Activated CD8-positive, alpha-beta memory T cell treated with anti-CD3 and anti-CD28 coated beads for 4 hours (primary cell): ENCODE results near the gene BPIFB3.
"Not testable (repeated sequence)": the region's sequence is repeated elsewhere in the genome, so short reads cannot be mapped to it uniquely, and the experiment has no call there.

ENCODE experiments used
- DNase-seq, 2 donors: peaks; one replicate each; pipeline ENCODE4 v3.0.0-alpha.2; 2020; ENCODE audit warnings: low read depth in 2 of 2

BPIFB3 gene

GRCh38 chr20:33027769-33028751 is 25.6 kb upstream of the BPIFB3 start:
- no peak for DNase-seq

- no peak for DNase-seq
Measured at GRCh38 chr20:33028875-33029274, 24.8 kb upstream of the BPIFB3 start.

GRCh38 chr20:33030076-33030475 is 23.6 kb upstream of the BPIFB3 start:
- no peak for DNase-seq

GRCh38 chr20:33030569-33030968 is 23.1 kb upstream of the BPIFB3 start:
- DNase-seq, result no peak

GRCh38 chr20:33031531-33031930 is 22.2 kb upstream of the BPIFB3 start, which contains the start of gene BPIFB6:
TSS of gene BPIFB6 (plus strand) at chr20:33031648. CDS start at chr20:33031648, 0 bp downstream.
- no peak for DNase-seq

- no peak for DNase-seq
Measured at GRCh38 chr20:33032555-33032954, 21.1 kb upstream of the BPIFB3 start.

GRCh38 chr20:33033381-33033780 is 20.3 kb upstream of the BPIFB3 start:
- no peak for DNase-seq

GRCh38 chr20:33034115-33034514 is 19.6 kb upstream of the BPIFB3 start:
- DNase-seq, result no peak

GRCh38 chr20:33034901-33035492 is 18.7 kb upstream of the BPIFB3 start:
- no peak for DNase-seq

- no peak for DNase-seq
Measured at GRCh38 chr20:33037456-33037855, 16.2 kb upstream of the BPIFB3 start.

- no peak for DNase-seq
Measured at GRCh38 chr20:33038243-33038642, 15.5 kb upstream of the BPIFB3 start.

- no peak for DNase-seq
Measured at GRCh38 chr20:33042430-33042829, 11.3 kb upstream of the BPIFB3 start.

GRCh38 chr20:33042983-33043730 is 10.5 kb upstream of the BPIFB3 start:
- no peak for DNase-seq

- no peak for DNase-seq
Measured at GRCh38 chr20:33043731-33044181, 9.9 kb upstream of the BPIFB3 start.

- DNase-seq, result not testable (repeated sequence)
Measured at GRCh38 chr20:33045129-33045721, 8.5 kb upstream of the BPIFB3 start.

- DNase-seq, result no peak
Measured at GRCh38 chr20:33046412-33046811, 7.3 kb upstream of the BPIFB3 start.

- no peak for DNase-seq
Measured at GRCh38 chr20:33051333-33051732, 2.4 kb upstream of the BPIFB3 start.

GRCh38 chr20:33054381-33054780 is 678 bp downstream of the BPIFB3 start:
- DNase-seq, result no peak

- DNase-seq, result no peak
Measured at GRCh38 chr20:33054791-33055190, 1.1 kb downstream of the BPIFB3 start.

- DNase-seq, result no peak
Measured at GRCh38 chr20:33059136-33059535, 5.4 kb downstream of the BPIFB3 start.

GRCh38 chr20:33059741-33060390 is 6.2 kb downstream of the BPIFB3 start:
- no peak for DNase-seq
